D341Med (cell line): ENCODE measurements around the gene HMGB2.

Experiments used
- DNase-seq: peaks from one replicate; pipeline ENCODE4 v3.0.0; 2012; ENCODE audit warnings: low spot score

The HMGB2 gene

DNA sequence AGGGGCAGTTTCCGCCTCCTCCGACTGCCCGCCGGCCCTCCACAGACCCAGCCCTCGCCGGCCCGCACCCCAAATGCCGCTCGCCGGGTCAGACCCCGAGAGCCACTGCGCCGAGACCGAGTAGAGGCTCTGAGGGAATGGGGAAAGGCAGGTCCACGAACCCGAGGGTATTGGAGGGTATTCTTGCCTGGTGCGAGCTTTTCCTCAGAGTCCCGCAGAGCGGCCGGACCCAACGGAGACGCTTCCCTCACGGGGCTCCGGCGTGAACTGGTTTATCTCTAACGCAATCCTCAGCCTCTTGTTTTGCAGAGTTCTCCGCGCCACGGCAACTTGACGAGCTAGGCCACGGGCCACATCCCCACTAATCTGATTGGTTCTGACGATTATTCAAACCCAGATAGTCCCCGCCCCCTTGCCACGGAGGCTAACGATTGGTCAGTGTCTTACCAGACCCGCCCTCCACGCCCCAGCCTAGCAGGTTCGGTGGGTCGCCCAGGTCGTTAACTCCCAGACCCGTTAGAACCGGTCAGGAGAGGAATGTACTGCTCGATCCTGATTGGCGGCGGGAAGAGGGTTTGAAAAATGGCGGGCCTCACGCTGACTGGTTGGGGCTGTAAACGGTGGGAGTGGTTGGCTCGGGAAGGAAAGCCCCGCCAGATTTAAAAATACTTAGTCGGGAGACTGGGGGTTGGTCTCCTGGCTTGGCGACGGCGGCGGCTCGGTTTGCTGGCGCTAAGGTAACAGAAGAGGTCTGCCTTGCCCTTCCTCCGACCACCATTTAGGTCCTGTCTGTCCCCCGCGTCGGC lies at the start of gene HMGB2:
TSS of gene HMGB2 (minus strand) at position 274 of the 806 bp plus-strand sequence. CDS start 709 bp downstream, outside the sequence.
- peak; percentile 96 for DNase-seq

DNA sequence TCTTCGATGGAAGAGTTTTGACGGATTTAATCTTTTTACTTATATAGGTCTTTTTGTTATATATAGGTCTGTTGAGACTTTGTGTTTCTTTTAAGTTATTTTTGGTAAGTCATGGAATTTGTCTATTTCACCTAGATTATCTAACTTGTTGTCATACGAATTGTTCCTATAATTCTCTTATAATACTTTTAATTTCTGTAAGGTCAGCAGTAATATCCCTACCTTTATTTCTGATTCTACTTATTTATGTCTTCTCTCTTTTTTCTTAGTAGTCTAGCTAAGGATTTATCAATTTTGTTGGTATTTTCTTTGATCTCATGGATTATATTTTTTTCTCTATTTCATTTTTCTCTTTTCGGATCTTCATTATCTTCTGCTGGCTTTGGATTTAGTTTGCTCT lies 48.2 kb upstream of the HMGB2 start:
- no peak for DNase-seq

DNA sequence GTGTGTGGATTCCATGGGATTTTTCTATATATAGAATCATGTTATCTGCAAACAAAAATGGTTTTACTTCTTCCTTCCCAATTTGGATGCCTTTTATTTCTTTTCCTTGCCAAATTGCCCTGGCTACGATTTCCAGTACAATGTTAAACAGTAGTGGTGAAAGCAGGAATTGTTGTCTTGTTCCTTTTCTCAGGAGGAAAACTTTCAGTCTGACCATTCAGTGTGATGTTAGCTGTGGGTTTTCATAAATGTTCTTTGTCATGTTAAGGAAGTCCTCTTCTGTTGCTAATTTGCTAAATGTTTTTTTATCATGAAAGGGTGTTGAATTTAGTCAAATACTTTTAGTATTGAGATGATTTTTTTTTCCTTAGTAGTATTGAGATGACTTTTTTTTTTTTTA lies 47.5 kb upstream of the HMGB2 start:
- no peak for DNase-seq

DNA sequence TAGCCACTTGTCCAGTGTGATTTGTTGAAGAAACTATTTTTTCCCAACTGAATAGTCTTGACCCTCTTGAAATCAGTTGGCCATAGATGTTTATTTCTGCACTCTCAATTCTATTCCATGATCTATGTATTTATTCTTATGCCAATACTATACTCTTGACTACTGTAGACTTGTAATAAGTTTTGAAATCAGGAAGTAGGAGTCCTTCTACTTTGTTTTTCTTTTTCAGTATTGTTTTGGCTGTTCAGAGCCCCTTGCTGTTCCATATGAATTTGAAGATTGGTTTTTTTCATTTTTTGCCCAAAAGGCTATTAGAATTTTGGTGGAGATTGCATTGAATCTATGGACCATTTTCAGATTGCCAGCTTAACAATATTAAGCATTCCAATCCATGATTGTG lies 46.8 kb upstream of the HMGB2 start:
- DNase-seq, result no peak

DNA sequence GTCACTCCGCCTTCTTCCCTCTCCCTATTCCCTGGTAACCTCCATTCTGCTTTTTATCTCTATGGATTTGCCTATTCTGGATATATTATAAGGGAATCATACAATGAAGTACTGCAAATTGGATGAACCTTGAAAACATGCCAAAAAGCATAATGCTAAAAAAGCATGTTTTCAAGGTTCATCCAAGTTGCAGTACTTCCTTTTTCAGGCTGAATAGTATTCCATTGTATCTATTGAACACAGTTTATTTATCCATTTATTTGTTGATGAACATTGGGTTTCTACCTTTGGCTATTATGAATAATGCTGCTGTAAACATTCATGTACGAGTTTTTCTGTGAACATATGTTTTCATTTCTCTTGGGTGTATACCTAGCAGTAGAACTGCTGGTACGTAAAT lies 45.8 kb upstream of the HMGB2 start:
- DNase-seq, result no peak

DNA sequence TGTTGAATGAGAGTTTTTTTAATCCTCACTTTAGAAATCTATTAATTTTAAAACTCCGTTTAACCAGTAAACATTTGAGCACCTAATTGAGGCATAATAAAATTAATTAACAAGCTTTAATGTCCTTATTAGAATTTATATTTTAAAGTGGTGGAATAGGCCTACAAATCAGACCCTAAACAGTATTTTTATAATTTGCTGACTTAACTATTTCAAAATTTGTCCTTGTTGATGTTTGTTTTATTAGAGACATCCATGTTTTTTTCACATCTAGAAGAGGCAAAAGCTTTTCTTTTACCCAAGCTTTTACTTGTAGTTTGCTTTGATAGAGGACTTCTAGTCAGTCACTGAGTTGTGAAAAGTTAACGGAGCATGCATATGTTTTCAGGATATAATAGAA lies 40.4 kb upstream of the HMGB2 start:
- no peak for DNase-seq

DNA sequence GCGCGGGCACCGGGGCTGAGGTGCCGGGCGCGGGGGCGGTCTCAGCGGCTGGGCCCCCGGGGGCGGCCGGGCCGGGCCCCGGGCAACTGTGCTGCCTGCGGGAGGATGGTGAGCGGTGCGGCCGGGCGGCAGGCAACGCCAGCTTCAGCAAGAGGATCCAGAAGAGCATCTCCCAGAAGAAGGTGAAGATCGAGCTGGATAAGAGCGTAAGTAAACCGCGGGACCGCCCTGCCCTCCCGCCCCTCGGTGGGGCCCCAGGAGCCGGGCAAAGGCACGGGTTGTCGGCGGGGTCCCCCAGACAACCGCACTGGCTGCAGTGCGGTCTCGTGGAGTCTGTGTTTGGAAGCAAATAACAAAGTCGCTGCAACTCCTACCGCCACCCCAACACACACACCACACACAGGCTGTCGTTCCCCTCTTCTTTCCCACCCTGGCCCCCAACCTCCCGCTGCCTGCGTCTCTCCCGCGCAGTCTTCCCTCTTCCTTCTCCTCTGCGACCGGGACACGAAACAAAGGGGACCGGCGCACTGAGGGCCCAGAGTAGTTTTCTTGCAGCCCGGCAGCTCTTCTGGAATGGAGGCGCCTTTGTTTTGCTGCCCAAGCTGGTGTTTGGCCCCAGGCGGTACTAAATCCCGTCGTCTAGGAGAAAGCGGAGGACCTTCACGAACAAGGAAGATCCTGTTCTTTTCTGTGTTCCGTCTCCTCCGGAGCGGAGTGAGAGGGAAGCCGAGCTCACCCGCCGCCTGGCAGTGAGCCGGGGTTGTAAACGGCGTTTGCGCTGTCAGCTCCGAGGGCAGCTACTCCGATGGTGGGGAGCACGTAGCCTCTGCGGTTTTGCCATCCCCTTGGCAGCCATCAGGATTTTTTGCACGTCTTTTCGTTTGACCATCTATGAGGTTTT lies 37.4 kb upstream of the HMGB2 start:
- DNase-seq, result peak; percentile 75

DNA sequence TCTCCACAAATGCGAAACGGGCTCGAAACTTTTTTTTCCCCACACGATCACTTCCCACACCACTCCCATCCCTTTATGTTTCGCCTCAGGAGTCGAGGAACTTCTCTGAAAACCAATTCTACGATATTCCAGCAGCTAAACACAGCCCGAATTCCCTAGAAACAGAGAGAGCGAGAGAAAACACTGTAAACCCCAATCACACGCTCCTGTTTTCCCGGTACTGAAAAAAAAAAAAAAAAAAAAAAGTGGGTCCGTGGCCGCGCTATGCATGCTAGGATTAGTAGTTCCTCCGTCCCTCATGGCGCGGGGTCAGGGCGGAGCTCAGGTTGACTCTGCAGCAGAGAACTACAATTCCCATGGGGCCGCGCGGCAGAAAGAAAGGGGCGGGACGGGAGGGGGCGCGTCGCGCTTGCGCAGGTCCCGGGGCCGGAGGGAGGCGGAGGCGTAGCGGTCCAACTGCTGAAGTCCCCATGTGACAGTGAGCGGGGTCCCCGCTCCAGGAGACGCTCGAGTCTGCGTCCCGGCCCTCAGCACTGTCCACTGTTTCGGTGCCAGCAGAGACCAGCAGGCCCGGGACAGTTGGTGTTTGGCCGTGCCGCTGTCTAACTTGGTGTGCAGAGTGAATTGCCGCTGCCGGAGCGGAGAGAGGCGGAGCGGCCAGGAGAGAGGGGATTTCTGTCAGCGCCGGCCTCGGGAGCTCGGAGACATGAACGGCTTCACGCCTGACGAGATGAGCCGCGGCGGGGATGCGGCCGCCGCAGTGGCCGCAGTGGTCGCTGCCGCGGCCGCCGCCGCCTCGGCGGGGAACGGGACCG lies 36.5 kb upstream of the HMGB2 start, which contains the start of gene SAP30:
TSS of gene SAP30 (plus strand) at position 478 of the 815 bp plus-strand sequence. CDS start at position 707, 229 bp downstream.
- DNase-seq, result peak; percentile 98

DNA sequence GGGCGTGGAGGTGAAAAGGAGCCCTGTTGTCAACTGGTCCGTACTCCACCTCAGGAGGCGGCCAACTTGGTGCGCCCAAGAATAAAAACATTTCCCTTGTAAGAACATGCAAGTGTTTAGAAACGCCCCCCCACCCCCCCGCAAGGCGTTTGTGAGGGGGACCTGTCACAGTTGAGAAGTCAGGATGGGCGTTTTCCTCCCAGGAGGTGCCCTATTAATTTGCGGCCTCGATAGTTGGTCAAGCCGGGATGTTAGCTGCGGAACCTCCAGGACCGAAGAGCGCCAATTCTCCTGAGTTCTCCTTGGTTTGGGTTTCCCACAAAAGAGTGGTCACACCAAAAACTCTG lies 35.9 kb upstream of the HMGB2 start:
- no peak for DNase-seq

DNA sequence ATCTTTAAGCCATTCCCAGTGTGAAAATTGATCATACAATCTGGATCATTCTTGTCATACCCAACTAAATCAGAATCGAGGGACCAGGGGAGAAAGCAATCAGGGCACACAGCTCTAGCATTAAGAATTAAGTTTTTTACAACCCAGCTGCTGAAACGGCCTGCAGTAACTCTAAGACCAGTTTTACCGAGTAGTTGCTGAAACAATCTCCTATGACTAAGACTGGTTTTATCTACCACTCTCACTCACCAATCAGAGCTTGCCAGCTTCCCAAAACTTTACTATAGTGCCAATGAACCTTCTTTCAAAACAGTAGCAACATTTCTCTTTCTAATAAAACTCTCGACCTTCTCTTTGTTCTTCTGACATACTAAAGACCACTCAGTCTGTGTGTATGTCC lies 33.8 kb upstream of the HMGB2 start:
- DNase-seq, result no peak

DNA sequence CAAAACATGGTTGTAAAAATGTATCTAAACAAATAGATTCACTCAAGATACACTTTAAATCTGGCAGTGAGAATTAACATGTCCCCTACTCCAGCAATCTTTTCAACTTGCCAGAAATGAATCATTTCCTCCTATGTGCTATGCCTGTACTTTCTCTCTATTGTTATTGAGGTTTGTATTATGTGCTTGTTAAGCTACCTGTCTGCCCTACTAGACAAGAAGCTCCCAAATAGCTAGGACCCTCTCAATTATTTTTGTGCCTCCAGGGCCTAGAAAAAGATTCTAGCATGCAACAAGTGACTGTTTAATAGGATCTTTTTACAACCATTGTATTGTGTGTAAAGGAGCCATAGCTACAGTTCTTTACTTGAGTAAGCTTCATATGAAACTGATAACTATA lies 33.1 kb upstream of the HMGB2 start:
- DNase-seq, result no peak

DNA sequence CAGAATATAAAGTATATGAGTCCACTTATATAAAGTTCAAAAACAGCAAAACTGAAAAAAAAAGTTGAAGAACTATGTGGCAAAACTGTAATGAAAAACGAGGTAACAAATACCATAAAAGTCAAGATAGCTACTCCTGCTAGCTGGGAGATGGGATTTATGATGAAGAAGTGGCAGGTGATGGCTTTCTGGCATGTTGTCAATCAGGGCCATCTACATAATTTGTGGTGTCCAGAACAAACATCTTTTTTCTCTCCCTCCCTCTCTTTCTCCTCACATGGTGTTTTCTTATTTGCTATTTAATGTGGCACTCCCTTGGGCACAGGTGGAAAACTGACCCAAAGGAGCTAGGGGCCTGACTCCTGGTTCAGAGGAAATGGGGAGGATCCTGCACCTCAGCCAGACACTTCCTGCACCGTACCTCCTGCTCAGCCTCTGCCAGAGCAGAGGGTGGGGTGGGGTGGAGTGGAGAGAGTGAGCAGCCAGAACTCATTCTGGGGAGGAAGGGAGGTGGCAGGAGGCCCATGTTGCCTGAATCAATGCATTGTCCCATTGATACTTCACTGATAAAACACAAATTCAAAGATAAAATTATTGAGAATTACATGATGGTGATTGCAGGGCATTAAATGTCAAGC lies 31.3 kb upstream of the HMGB2 start:
- no peak for DNase-seq

DNA sequence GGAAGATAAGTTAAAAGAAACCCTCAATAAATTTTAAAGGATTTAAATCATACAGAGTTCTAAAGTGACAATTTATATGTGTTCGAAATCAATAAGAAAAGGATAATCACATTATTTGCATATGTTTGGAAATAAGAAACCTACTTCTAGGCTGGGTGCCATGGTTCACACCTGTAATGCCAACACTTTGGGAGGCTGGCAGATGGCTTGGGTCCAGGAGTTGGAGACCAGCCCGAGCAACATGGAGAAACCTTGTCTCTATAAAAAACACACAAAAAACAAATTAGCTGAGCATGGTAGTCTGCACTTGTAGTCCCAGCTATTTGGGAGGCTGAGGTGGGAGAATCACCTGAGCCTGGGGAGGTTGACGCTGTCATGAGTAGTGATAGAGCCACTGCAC lies 28.5 kb upstream of the HMGB2 start:
- DNase-seq, result no peak

DNA sequence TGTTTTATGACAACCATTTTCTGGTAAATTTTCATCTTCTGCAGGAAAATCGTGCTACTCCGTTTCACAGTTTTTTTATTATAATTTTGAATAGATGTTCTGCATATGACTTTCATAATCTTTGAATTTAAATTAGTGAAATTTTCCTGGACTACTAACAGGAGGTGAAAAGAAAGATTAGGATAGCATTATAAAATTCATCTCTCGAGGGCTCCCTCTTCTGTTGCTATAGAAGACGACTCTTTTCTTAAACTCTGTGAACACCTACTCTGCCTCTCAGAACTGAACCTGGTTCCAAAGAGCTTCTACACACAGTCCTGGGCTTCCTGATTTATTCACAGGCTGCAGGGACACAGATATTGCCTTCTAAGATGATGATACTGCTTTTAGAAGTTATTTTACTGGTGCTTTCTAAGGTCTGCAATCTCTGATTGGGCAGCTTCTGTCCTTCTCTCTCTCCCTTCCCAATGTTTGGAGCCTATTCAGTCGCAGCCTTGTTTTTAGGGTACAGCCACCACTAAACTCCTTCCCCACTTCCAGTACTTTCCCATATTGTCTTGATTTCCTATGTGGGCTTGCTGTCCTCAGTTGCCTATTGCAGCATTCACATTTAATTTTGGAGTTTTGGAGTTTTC lies 26.5 kb upstream of the HMGB2 start:
- DNase-seq, result peak; percentile 37

DNA sequence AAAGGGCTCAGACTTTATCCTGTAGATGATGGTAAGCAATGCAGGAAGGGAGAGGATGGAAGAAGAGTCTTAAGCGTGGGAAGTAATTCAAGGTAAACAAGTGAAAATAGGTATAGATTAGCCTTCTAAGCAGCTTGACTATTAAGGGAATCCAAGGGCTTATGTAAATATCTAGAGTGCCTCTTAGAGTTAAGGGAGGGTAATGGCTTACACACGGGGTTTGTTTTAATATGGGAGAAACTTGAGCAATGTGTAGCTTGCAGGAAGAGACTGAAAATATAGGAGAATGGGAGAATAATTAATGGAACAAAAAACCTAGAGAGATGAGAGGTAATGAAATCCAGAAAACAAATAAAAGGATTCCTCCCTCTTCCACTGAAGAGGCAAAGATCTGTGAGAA lies 23.8 kb upstream of the HMGB2 start:
- no peak for DNase-seq

DNA sequence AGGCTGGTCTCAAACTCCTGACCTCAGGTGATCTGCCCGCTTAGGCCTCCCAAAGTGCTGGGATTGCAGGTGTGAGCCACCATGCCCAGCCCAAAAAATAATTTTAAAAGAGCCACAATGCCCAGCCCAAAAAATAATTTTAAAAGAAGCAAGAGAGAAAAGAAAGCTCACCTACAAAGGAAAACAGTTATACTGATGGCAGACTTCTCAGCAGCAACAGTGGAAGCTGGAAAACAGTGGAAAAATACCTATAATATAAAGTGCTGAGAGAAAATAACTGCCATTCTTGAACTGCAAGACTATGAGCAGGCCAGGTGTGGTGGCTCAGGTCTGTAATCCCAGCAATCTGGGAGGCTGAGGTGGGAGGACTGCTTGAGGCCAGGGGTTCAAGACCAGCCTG lies 13.3 kb upstream of the HMGB2 start:
- DNase-seq, result no peak

DNA sequence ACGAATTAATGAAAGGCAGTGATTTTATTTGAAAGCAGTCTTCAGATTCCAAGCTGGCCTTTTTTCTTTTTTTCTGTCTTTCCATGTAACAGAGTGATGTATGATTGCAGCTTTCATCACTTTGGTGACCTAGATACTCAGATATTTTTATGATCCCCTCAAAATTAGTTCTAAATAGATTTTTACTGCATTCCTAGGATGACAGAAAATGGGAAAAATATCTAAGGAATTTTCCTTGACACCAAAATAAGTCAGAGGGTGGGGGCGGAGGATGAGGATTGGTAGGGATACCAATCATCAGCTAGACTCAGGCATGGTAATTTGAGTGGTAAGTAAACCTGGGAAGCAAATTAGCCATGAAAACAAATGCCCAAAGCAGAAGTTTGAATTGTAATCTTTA lies 11.9 kb upstream of the HMGB2 start:
- DNase-seq, result no peak

DNA sequence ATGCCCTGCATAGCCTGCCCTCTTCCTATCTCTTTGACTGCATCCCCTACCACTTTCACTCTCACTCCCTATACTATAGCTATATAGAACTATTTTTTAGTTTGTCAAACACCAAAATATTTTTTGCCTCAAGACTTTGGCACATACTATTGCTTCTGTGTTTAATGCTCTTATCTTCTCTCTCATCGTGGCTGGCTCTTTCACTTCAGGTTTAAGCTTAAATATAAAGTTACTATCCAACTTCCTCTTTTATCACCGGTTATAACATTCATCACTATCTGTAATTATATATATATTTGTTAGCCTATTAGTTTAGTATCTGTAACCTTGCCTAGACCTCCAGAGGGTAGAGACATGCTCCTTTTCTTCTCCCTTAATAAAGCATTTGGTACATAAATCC lies 11.5 kb upstream of the HMGB2 start:
- DNase-seq, result no peak

DNA sequence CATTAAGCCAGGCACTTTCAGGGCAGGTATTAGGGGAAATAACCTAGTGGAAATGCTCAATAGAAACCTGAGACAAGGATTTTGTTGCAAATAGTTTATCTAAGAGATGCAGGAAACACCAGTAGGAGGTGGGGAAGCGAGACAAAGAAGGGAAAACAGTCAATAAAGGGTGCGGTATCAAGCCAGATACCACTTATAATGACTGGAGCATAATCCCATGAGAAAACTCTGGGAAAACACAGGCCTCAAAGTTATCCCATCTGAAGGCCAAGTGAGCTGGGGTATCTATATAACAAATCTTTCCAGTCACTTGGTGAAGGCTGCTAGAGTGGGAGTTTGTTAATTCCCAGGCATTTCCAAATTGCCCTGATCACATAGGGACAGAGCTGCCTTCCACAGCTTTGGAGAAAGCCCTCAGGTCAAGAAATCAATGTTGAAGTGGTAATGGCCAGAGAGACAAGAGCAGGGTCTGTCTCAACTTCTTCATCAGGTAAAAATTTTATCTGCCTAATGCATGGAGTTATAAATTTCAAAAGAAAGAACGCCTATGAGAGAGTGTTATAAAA lies 9.8 kb upstream of the HMGB2 start:
- no peak for DNase-seq

DNA sequence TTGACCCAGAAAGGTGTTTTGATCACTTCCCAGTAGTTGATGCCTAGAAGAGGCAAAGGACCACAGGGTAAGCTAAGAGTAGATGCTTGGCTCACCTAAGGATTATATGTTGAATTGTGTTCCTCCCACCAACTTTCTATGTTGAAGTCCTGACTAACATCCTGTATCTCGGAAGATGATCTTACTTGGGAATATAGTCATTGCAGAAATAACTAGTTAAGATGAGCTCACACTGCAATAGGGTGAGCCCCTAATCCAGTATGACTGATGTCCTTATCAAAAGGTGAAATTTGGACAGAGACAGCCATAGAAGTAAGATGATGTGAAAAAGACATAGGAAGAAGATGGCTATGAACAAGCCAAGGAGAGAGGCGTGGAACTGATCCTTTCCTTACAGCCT lies 3.3 kb upstream of the HMGB2 start:
- no peak for DNase-seq
